GM12878 (cell line): ENCODE measurements around the gene ANKMY2. TPM values are rescaled to one million over a fixed set of nuclear protein-coding genes. Genes with fewer than 3 reads are reported as not detected.

Experiments
- ATAC-seq: fragments of 200-7000 bp; cut with Tn5 transposase; 3 replicates; pipeline ENCODE4 v1.9.1; 2020; ENCODE audit warnings: mild to moderate bottlenecking, moderate library complexity
- BruUV-seq: library from RNA; stranded (reverse); fragments of 400-500 nt; replicated peaks from 2 replicates; lab custom pipeline; 2021; lab: Mats Ljungman, UMichigan
- CTCF ChIA-PET: fragments of 300-600 bp; sonication (Branson Sonifier 250); formaldehyde crosslinking; extraction: SDS; loops from one replicate; lab custom pipeline; 2021; ENCODE audit warnings: inconsistent platforms; lab: Yijun Ruan, JAX
- POLR2A ChIA-PET: fragments of 350-600 bp; formaldehyde crosslinking; extraction: SDS; loops from one replicate; lab custom pipeline; 2021; ENCODE audit warnings: inconsistent platforms; lab: Charles Lee
- RAD21 ChIA-PET: fragments of 300-600 bp; sonication (Branson Sonifier 250); formaldehyde crosslinking; loops from one replicate; lab custom pipeline; 2023; ENCODE audit warnings: antibody characterized with exemption; ENCODE audit not compliant: unreplicated experiment; lab: Charles Lee
- SMC1A ChIA-PET: fragments of 300-600 bp; sonication (Branson Sonifier 250); formaldehyde crosslinking; loops from one replicate; lab custom pipeline; 2023; ENCODE audit not compliant: unreplicated experiment, uncharacterized antibody; lab: Charles Lee
- DNase-seq: peaks from one replicate; pipeline ENCODE4 v3.0.0-alpha.2; 2011; ENCODE audit warnings: low read depth, low spot score
- FAIRE-seq: peaks from 3 replicates; lab custom pipeline; 2011; peaks lifted over from hg19 to GRCh38; lab: Jason Lieb, UNC
- H2AFZ ChIP-seq: 2 replicates; pipeline ENCODE4 v1.6.0; 2011; ENCODE audit warnings: low read depth, low read length, control low read depth; ENCODE audit not compliant: control insufficient read depth
- H3K27ac ChIP-seq: 2 replicates; pipeline ENCODE4 v1.5.1; 2011; ENCODE audit warnings: control low read depth; ENCODE audit not compliant: control insufficient read depth, insufficient read depth
- H3K27me3 ChIP-seq, 2 experiments: replicated peaks in 1 of 2; 2 replicates each; pipeline versions ENCODE4 v1.6.0 to v1.6.1; 2011; ENCODE audit warnings: low read length in 1 of 2; ENCODE audit not compliant: control insufficient read depth in 2 of 2, insufficient read depth in 2 of 2
- H3K36me3 ChIP-seq, 2 experiments: 2 replicates each; pipeline ENCODE4 v1.5.1; 2011; ENCODE audit warnings: low read length in 1 of 2; ENCODE audit not compliant: control insufficient read depth in 2 of 2, insufficient read depth in 2 of 2
- H3K4me1 ChIP-seq: 2 replicates; pipeline ENCODE4 v1.6.1; 2011; ENCODE audit warnings: mild to moderate bottlenecking, low read length, moderate library complexity, mixed read lengths; ENCODE audit not compliant: control insufficient read depth, insufficient read depth
- H3K4me2 ChIP-seq: 2 replicates; pipeline ENCODE4 v1.6.0; 2011; ENCODE audit warnings: control low read depth; ENCODE audit not compliant: control insufficient read depth, insufficient read depth
- H3K4me3 ChIP-seq: fragments of 200-600 bp; sonication (generic); 2 replicates; pipeline ENCODE4 v1.5.1; 2016
- H3K79me2 ChIP-seq: 2 replicates; pipeline ENCODE4 v1.6.0; 2011; ENCODE audit warnings: low read length; ENCODE audit not compliant: control insufficient read depth, insufficient read depth
- H3K9ac ChIP-seq: 2 replicates; pipeline ENCODE4 v1.8.0; 2011; ENCODE audit warnings: low read length, control low read depth, mixed read lengths; ENCODE audit not compliant: control insufficient read depth, insufficient read depth
- H3K9me3 ChIP-seq: replicated peaks from 3 replicates; pipeline ENCODE4 v1.5.1; 2011; ENCODE audit warnings: mild to moderate bottlenecking, low read length; ENCODE audit not compliant: control insufficient read depth, insufficient read depth
- H4K20me1 ChIP-seq: 2 replicates; pipeline ENCODE4 v1.6.0; 2011; ENCODE audit not compliant: control insufficient read depth, insufficient read depth
- ATF7 ChIP-seq: fragments of 450-650 bp; IDR thresholded peaks from 2 replicates; pipeline ENCODE4 v1.6.1; 2016; ENCODE audit warnings: low read depth, mild to moderate bottlenecking
- CBX3 ChIP-seq: fragments of 200-600 bp; sonication (generic); IDR thresholded peaks from 2 replicates; pipeline ENCODE4 v1.6.1; 2016; ENCODE audit warnings: low read depth, borderline replicate concordance
- KDM1A ChIP-seq: fragments of 200-600 bp; sonication (generic); IDR thresholded peaks from 2 replicates; pipeline ENCODE4 v1.6.1; 2016; ENCODE audit warnings: borderline replicate concordance
- KLF5 ChIP-seq: fragments of 450-650 bp; IDR thresholded peaks from 2 replicates; pipeline ENCODE4 v1.6.1; 2014; ENCODE audit warnings: mild to moderate bottlenecking; ENCODE audit not compliant: partially characterized antibody
- PAX5 ChIP-seq: IDR thresholded peaks from 2 replicates; pipeline ENCODE4 v1.6.1; 2011; ENCODE audit warnings: low read depth, low read length, borderline replicate concordance
- POLR2AphosphoS5 ChIP-seq: IDR thresholded peaks from 2 replicates; pipeline ENCODE4 v1.6.1; 2011; ENCODE audit warnings: mild to moderate bottlenecking, low read length, inconsistent platforms
- SRF ChIP-seq, 2 experiments: IDR thresholded peaks; 2 replicates each; pipeline ENCODE4 v1.6.1; 2011; ENCODE audit warnings: low read depth in 2 of 2, low read length in 2 of 2, mild to moderate bottlenecking in 1 of 2, moderate library complexity in 1 of 2
- ZNF217 ChIP-seq: fragments of 450-650 bp; IDR thresholded peaks from 2 replicates; pipeline ENCODE4 v1.6.1; 2017; ENCODE audit warnings: antibody characterized with exemption, mild to moderate bottlenecking
- ZNF622 ChIP-seq: fragments of 450-650 bp; IDR thresholded peaks from 2 replicates; pipeline ENCODE4 v1.6.1; 2017; ENCODE audit warnings: mild to moderate bottlenecking, inconsistent platforms
- ZZZ3 ChIP-seq: IDR thresholded peaks from 2 replicates; pipeline ENCODE4 v1.6.1; 2011; ENCODE audit warnings: low read depth; ENCODE audit not compliant: control insufficient read depth, insufficient read length
- WGBS: methylation state at CpG from one replicate; pipeline ENCODE4 v1.1.6; 2016; ENCODE audit warnings: low lambda C conversion rate; ENCODE audit not compliant: insufficient replicate concordance, insufficient coverage; ENCODE audit errors: missing lambda C conversion rate; 5-methylcytosine and 5-hydroxymethylcytosine counted together
- in situ Hi-C: fragments of 300-500 bp; cut with MboI; formaldehyde crosslinking; loops from 9 replicates; pipeline ENCODE4 v1.14.3; 2018; ENCODE audit warnings: mixed read lengths
- intact Hi-C: fragments of 100-400 bp; cut with micrococcal nuclease; formaldehyde crosslinking; loops from one replicate; pipeline ENCODE4 v1.14.2; 2022; ENCODE audit not compliant: unreplicated experiment
- polyA plus RNA-seq, 11 experiments: library from polyadenylated mRNA; depleted of rRNA in 4 of 11; unstranded in 6 of 11; stranded (reverse) in 5 of 11; fragments of >200 nt; fragmentation: Nextera tagmentation in 4 of 11; fragmentation: Illumina TruSeq in 1 of 11; extraction: Ambion mirVana in 4 of 11; extraction: Trizol in 1 of 11; gene quantifications; 1 replicate in 1 of 11; 2 replicates in 10 of 11; pipeline versions ENCODE4 v1.2.1 to v1.2.3, GENCODE V29; 2011 to 2016; ENCODE audit warnings: inconsistent platforms in 2 of 11, missing spikeins in 2 of 11, low read depth in 1 of 11
- total RNA-seq, 4 experiments: library from RNA; depleted of rRNA in 3 of 4; stranded (reverse); fragments of >200 nt in 3 of 4; fragmentation: Illumina TruSeq in 1 of 4; extraction: Trizol in 1 of 4; gene quantifications; 2 replicates each; pipeline versions ENCODE4 v1.2.1 to v1.2.3, GENCODE V29; 2013 to 2021
- TF ChIP-seq, protein P1 (sequence below): IDR thresholded peaks from 2 replicates; pipeline ENCODE4 v1.6.1; 2012; ENCODE audit warnings: improper control_type of control experiment, low read depth, low read length; ENCODE audit not compliant: insufficient replicate concordance
- TF ChIP-seq, protein P2 (sequence below): fragments of 450-650 bp; IDR thresholded peaks from 2 replicates; pipeline ENCODE4 v1.6.1; 2017; ENCODE audit warnings: mild to moderate bottlenecking
- TF ChIP-seq, protein P3 (sequence below): IDR thresholded peaks from 2 replicates; pipeline ENCODE4 v1.6.1; 2012; ENCODE audit warnings: low read depth, low read length, improper control_type of control experiment
- TF ChIP-seq, protein P4 (sequence below): IDR thresholded peaks from 2 replicates; pipeline ENCODE4 v1.6.1; 2012; ENCODE audit warnings: low read depth, low read length, improper control_type of control experiment

ANKMY2 gene
- total and polyA plus RNA-seq, 10 of the 15 experiments (the other 5 are each of a cell fraction or from before 2014, with no cell fraction given): 0.10 to 0.48 (median 0.29) TPM

DNA sequence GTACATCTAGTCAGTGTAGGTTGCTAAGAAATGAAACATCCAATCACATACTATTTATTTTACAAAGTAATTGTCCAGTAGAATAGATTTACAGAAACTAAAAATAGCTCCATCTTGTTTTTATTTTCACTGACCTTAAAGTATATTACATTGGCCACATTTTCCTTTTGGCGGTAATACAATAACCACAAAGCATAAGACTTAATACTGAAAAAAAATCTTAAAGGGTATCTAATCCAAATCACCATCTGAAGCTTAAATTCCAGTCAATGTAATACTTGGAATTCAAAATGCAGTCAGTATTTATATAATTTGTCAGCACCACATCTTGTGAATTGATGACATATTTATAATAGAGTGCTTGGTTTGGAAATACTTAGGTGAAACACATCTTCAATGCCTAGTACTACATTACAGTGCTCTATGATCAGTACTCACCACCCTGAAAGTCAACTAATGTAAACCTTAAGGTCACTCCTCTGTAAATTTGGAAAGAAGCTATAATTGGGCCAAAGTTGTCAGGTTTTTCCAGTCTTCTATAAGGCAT is 8.9 kb downstream of the ANKMY2 start (continued):
- no peak for TF ChIP-seq SRF (IDR thresholded peaks at IDR 0.05; ENCODE audit: low read depth in 2 of 2, low read length in 2 of 2)

DNA sequence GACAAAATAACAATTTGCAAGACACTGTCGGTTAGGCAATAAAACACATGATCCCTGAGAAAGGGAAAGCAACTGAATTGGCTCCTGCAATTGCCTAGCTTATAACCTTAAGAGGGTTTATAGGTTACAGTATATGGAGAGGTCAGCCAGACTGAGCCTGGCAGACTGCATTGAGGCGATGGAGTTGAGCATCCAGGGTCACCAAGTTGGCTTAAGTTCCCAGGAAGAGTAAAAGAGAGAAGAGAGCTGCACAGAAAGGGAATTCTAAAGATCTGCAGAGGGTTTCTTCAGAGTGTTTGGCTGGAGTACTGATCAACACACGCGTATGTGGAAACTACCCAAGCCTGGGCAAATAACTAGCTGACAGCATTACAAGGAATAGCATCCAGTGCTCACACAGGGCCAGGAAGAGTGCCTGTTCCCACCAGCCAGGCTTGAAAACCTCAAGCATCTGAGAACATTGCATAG is 11.2 kb downstream of the ANKMY2 start:
- in situ Hi-C loops: no loop called here
- Histone ChIP-seq H3K36me3 (no peaks in the 10 kb centered on the region), H2AFZ (no peak overlapping the region), H3K4me3 (no peak overlapping the region), H3K9me3 (no peaks in the 10 kb centered on the region), H3K9ac (no peak overlapping the region), H4K20me1 (no peaks in the 10 kb centered on the region; the same call in 1 of the 2 replicates), H3K4me2 (no peak overlapping the region), H3K79me2 (no peaks in the 10 kb centered on the region), H3K27ac (no peak overlapping the region), H3K4me1 (no peaks in the 10 kb centered on the region), H3K27me3 (no peaks in the 10 kb centered on the region; a peak in 1 of 4 replicates)
- intact Hi-C loops: no loop called here
- FAIRE-seq: peak; percentile 66
- no TSS peak for BruUV-seq
- ChIA-PET RAD21 (no interaction called here), SMC1A (no interaction called here), POLR2A (no interaction called here), CTCF (no interaction called here)
- ATAC-seq: no peak
- DNase-seq: no peak
- 62% methylated on average over 4 of the region's 4 CpGs for WGBS
- TF ChIP-seq PAX5 (no peak), ZNF217 (no peak), CBX3 (no peak), ZZZ3 (no peak), POLR2AphosphoS5 (no peak), ZNF622 (no peak), KDM1A (no peak), KLF5 (no peak), ATF7 (no peak)
- TF ChIP-seq, protein P1, sequence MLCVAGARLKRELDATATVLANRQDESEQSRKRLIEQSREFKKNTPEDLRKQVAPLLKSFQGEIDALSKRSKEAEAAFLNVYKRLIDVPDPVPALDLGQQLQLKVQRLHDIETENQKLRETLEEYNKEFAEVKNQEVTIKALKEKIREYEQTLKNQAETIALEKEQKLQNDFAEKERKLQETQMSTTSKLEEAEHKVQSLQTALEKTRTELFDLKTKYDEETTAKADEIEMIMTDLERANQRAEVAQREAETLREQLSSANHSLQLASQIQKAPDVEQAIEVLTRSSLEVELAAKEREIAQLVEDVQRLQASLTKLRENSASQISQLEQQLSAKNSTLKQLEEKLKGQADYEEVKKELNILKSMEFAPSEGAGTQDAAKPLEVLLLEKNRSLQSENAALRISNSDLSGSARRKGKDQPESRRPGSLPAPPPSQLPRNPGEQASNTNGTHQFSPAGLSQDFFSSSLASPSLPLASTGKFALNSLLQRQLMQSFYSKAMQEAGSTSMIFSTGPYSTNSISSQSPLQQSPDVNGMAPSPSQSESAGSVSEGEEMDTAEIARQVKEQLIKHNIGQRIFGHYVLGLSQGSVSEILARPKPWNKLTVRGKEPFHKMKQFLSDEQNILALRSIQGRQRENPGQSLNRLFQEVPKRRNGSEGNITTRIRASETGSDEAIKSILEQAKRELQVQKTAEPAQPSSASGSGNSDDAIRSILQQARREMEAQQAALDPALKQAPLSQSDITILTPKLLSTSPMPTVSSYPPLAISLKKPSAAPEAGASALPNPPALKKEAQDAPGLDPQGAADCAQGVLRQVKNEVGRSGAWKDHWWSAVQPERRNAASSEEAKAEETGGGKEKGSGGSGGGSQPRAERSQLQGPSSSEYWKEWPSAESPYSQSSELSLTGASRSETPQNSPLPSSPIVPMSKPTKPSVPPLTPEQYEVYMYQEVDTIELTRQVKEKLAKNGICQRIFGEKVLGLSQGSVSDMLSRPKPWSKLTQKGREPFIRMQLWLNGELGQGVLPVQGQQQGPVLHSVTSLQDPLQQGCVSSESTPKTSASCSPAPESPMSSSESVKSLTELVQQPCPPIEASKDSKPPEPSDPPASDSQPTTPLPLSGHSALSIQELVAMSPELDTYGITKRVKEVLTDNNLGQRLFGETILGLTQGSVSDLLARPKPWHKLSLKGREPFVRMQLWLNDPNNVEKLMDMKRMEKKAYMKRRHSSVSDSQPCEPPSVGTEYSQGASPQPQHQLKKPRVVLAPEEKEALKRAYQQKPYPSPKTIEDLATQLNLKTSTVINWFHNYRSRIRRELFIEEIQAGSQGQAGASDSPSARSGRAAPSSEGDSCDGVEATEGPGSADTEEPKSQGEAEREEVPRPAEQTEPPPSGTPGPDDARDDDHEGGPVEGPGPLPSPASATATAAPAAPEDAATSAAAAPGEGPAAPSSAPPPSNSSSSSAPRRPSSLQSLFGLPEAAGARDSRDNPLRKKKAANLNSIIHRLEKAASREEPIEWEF: no peak
- TF ChIP-seq, protein P2, sequence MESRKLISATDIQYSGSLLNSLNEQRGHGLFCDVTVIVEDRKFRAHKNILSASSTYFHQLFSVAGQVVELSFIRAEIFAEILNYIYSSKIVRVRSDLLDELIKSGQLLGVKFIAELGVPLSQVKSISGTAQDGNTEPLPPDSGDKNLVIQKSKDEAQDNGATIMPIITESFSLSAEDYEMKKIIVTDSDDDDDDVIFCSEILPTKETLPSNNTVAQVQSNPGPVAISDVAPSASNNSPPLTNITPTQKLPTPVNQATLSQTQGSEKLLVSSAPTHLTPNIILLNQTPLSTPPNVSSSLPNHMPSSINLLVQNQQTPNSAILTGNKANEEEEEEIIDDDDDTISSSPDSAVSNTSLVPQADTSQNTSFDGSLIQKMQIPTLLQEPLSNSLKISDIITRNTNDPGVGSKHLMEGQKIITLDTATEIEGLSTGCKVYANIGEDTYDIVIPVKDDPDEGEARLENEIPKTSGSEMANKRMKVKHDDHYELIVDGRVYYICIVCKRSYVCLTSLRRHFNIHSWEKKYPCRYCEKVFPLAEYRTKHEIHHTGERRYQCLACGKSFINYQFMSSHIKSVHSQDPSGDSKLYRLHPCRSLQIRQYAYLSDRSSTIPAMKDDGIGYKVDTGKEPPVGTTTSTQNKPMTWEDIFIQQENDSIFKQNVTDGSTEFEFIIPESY: no peak
- TF ChIP-seq, protein P3, sequence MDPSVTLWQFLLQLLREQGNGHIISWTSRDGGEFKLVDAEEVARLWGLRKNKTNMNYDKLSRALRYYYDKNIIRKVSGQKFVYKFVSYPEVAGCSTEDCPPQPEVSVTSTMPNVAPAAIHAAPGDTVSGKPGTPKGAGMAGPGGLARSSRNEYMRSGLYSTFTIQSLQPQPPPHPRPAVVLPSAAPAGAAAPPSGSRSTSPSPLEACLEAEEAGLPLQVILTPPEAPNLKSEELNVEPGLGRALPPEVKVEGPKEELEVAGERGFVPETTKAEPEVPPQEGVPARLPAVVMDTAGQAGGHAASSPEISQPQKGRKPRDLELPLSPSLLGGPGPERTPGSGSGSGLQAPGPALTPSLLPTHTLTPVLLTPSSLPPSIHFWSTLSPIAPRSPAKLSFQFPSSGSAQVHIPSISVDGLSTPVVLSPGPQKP: no peak
- TF ChIP-seq, protein P4, sequence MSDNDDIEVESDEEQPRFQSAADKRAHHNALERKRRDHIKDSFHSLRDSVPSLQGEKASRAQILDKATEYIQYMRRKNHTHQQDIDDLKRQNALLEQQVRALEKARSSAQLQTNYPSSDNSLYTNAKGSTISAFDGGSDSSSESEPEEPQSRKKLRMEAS: no peak
